Lower lobe of right lung (tissue), 2 donors: ENCODE results near the gene ITPK1. TPM values are rescaled to one million over a fixed set of nuclear protein-coding genes. Genes with fewer than 3 reads are reported as not detected.
"Not testable (repeated sequence)": the region's sequence is repeated elsewhere in the genome, so short reads cannot be mapped to it uniquely, and the experiment has no call there.

Experiments used
- ATAC-seq, 2 donors: fragments of 200-7000 bp; cut with Tn5 transposase; one replicate each; pipeline ENCODE4 v1.9.1; 2020 to 2022; ENCODE audit warnings: mild to moderate bottlenecking in 2 of 2, moderate library complexity in 2 of 2
- DNase-seq: peaks from one replicate; pipeline ENCODE4 v3.0.0-alpha.2; 2020
- H3K27ac ChIP-seq: fragments of 200-600 bp; one replicate; pipeline ENCODE4 v1.8.0; 2022
- H3K27me3 ChIP-seq: fragments of 200-600 bp; one replicate; pipeline ENCODE4 v1.8.0; 2022; ENCODE audit warnings: low read depth
- H3K36me3 ChIP-seq: fragments of 200-600 bp; one replicate; pipeline ENCODE4 v1.8.0; 2022; ENCODE audit warnings: mild to moderate bottlenecking
- H3K4me1 ChIP-seq: fragments of 200-600 bp; one replicate; pipeline ENCODE4 v1.8.0; 2022
- H3K4me3 ChIP-seq: fragments of 200-600 bp; one replicate; pipeline ENCODE4 v1.8.0; 2022; ENCODE audit warnings: mild to moderate bottlenecking
- H3K9me3 ChIP-seq: fragments of 200-600 bp; one replicate; pipeline ENCODE4 v1.8.0; 2022
- CTCF ChIP-seq: fragments of 200-600 bp; IDR thresholded peaks from one replicate; pipeline ENCODE4 v1.8.0; 2022; ENCODE audit warnings: antibody characterized with exemption, mild to moderate bottlenecking
- intact Hi-C: fragments of 100-400 bp; cut with DNase I; formaldehyde crosslinking; loops from one replicate; pipeline ENCODE4 v1.11.0; 2022
- total RNA-seq: library from RNA; stranded (reverse); fragmentation: NEBNext Ultra II Directional; extraction: Animal tissue kit (Norgen Biotek cat#: 25700); gene quantifications from one replicate; pipeline ENCODE4 v1.2.1, GENCODE V29; 2021
- donor health status: DM: no; HTN: yes; CAD: no; lungs with severe emphysema.

ITPK1 gene
- total RNA-seq, 1 donor from 2014 or later: 129 TPM

DNA sequence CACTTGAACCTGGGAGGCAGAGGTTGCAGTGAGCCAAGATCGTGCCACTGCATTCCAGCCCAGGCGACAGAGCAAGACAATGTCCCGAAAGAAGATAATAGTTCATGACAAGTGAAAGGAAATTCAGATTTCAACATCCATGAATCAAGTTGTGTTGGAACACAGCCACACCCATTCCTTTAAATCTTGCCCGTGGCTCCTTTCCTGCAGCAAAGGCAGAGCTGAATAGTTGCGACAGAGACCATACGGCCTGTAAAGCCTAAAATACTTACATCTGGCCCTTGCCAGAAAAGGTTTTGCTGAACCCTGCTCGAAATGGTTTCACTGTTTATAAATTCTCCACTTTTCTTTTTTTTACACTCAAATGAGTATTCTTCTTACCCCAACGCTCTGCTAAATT lies 17.7 kb upstream of the ITPK1 start:
- peaks cover 27% of the 10 kb centered on the region for H3K4me1 ChIP-seq
- H3K4me3 ChIP-seq: no peak overlapping the region
- H3K27me3 ChIP-seq: no peaks in the 10 kb centered on the region
- no peak for TF ChIP-seq CTCF
- H3K36me3 ChIP-seq: no peaks in the 10 kb centered on the region
- H3K9me3 ChIP-seq: no peaks in the 10 kb centered on the region
- H3K27ac ChIP-seq: peak overlapping the region; percentile 48
- intact Hi-C loops: loop anchor here (10.0 kb wide), 1 partner anchor 179 kb away; no protein-coding TSS in a partner anchor
- peak; percentile 26 to 35 for ATAC-seq
- DNase-seq: no peak

DNA sequence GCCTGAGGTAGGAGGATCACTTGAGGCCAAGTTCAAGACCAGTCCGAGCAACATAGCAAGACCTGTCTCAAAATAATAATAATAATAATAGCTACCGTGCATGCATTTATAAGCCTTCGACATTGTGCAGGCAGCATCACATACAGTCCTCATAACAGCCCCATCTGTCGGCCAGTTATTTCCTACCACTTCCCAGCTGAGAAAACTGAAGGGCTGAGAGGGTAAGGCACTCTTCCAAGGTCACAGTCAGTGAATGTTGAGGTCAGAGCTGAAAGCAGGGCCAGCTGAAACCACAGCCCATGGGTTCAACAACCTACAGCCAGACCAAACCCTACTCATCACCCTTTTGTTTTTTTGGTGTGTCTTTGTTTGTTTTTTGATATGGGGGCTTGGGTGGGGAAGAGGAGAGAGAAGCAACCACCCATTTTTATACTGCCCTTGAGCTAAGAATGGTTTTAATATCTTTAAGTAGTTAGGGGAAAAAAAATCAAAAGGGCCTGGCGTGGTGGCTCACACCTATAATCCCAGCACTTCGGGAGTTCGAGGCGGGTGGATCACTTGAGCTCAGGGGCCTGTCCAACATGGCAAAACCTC lies 16.8 kb upstream of the ITPK1 start:
- peak overlapping the region; percentile 48 for H3K27ac ChIP-seq
- H3K36me3 ChIP-seq: no peaks in the 10 kb centered on the region
- ATAC-seq (peak; percentile 65 to 79), DNase-seq (no peak)
- H3K9me3 ChIP-seq: no peaks in the 10 kb centered on the region
- peaks cover 24% of the 10 kb centered on the region for H3K4me1 ChIP-seq
- no peaks in the 10 kb centered on the region for H3K27me3 ChIP-seq
- H3K4me3 ChIP-seq: no peak overlapping the region
- intact Hi-C loops: loop anchor here (10.0 kb wide), 1 partner anchor 178 kb away; no protein-coding TSS in a partner anchor
- peak; percentile 38 for TF ChIP-seq CTCF

- not testable (repeated sequence) for ATAC-seq, DNase-seq, H3K9me3 ChIP-seq, H3K36me3 ChIP-seq, H3K27ac ChIP-seq, H3K27me3 ChIP-seq, H3K4me3 ChIP-seq
- intact Hi-C loops: loop anchor here (10.0 kb wide), 1 partner anchor 177 kb away; no protein-coding TSS in a partner anchor
- H3K4me1 ChIP-seq: peaks cover 24% of the 10 kb centered on the region
These were observed 15.6 kb upstream of the ITPK1 start for GRCh38 chr14:93131257-93131820.

DNA sequence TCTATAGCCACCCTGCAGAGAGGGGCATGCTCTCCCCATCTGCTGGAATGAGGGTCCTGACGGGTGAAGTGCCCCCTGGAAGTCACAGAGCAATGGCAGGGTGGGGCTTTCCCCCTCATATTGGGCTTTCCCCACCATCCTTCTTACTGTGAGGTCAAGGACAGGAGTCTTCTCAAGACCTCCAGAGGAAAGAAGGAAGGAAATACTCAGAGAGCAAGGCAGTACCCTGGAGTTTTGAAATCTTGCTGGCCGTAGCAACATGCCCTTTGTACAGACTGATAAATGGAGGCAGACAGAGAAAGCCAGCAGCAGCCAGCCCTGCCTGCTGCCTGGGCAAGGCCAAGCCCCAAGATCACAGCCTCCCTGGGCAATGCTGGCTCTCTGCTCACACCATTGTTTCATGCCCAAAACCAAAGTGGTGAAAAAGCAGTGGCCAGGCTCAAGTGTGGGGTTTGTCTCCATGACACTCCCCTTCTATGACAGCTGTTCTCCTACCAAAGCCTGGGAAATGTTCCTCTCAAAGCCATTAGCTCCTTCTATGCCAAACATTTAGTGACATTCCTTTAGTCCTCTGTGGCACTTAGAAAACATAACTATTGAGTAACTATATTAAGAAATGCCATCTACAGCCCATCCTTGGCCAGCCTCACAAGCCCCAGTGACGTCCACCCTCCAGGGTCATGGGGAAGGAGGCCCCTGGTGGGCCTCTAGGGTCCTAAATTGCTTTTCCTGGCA lies 13.2 kb upstream of the ITPK1 start:
- peak overlapping the region; percentile 49 for H3K27ac ChIP-seq
- H3K9me3 ChIP-seq: no peaks in the 10 kb centered on the region
- no peak for TF ChIP-seq CTCF
- intact Hi-C loops: no loop called here
- no peaks in the 10 kb centered on the region for H3K36me3 ChIP-seq
- no peak overlapping the region for H3K4me3 ChIP-seq
- no peaks in the 10 kb centered on the region for H3K27me3 ChIP-seq
- DNase-seq (no peak), ATAC-seq (peak; percentile 38 to 46)
- H3K4me1 ChIP-seq: peaks cover 21% of the 10 kb centered on the region

- ATAC-seq (peak in 1 of 2 donors; percentile 33), DNase-seq (peak; percentile 62)
- H3K9me3 ChIP-seq: no peaks in the 10 kb centered on the region
- intact Hi-C loops: no loop called here
- no peaks in the 10 kb centered on the region for H3K36me3 ChIP-seq
- H3K4me1 ChIP-seq: peaks cover 11% of the 10 kb centered on the region
- no peak overlapping the region for H3K4me3 ChIP-seq
- no peak for TF ChIP-seq CTCF
- H3K27ac ChIP-seq: no peak overlapping the region
- no peaks in the 10 kb centered on the region for H3K27me3 ChIP-seq
These were observed 10.4 kb upstream of the ITPK1 start for GRCh38 chr14:93126111-93126510.

DNA sequence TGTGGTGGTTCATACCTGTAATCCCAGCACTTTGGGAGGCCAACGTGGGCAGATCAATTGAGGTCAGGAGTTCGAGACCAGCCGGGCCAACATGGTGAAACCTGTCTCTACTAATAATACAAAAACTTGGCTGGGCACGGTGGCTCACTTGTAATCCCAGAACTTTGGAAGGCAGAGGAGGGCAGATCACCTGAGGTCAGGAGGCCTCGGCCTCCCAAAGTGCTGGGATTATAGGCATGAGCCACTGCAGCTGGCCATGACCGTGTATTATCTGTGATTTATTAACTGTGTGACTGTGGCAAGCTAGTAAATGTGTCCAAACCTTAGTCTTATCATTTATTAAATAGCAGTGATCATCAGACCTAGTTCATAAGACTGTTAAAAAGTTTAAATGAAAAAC lies 7.1 kb upstream of the ITPK1 start:
- no peak for TF ChIP-seq CTCF
- no peak overlapping the region for H3K4me3 ChIP-seq
- no peak for DNase-seq
- H3K9me3 ChIP-seq: no peaks in the 10 kb centered on the region
- no peaks in the 10 kb centered on the region for H3K4me1 ChIP-seq
- intact Hi-C loops: no loop called here
- no peaks in the 10 kb centered on the region for H3K36me3 ChIP-seq
- no peaks in the 10 kb centered on the region for H3K27me3 ChIP-seq
- ATAC-seq: no peak
- no peak overlapping the region for H3K27ac ChIP-seq
